ENCODE data around the gene CROCC.

GRCh38 chr1:16979475-16980327, 58.0 kb downstream of the CROCC start:
- no peak for TF ChIP-seq CTCF (IDR thresholded peaks at IDR 0.05)
- TF ChIP-seq POLR2A (IDR thresholded peaks at IDR 0.05), result no peak
- no peak for TF ChIP-seq EP300 (IDR thresholded peaks at IDR 0.05; ENCODE audit: low read depth)
- TF ChIP-seq POLR2AphosphoS5 (IDR thresholded peaks at IDR 0.05), result no peak

Data from transverse colon (tissue), 4 donors.